ENCODE measurements around the gene MNS1.
"Not testable (repeated sequence)": the region's sequence is repeated elsewhere in the genome, so short reads cannot be mapped to it uniquely, and the experiment has no call there.

MNS1 gene

GRCh38 chr15:56485426-56485825 is 20.5 kb upstream of the MNS1 start:
- H3K27me3 ChIP-seq (ENCODE audit: control insufficient read depth in 2 of 2, insufficient read depth in 2 of 2, low read length in 2 of 2); H3K4me3 ChIP-seq (ENCODE audit: low read length in 2 of 2); H3K4me1 ChIP-seq (ENCODE audit: control insufficient read depth in 2 of 2, insufficient read depth in 2 of 2, low read length in 2 of 2); H3K36me3 ChIP-seq (ENCODE audit: control insufficient read depth in 2 of 2, insufficient read depth in 2 of 2, low read length in 2 of 2); H3K9me3 ChIP-seq (ENCODE audit: control insufficient read depth in 2 of 2, low read length in 2 of 2); H3K27ac ChIP-seq (ENCODE audit: low read depth in 2 of 2, low read length in 2 of 2); H3K9ac ChIP-seq (ENCODE audit: low read depth in 1 of 2, low read length in 2 of 2): not testable (repeated sequence)

- H3K9me3 ChIP-seq (ENCODE audit: control insufficient read depth in 2 of 2, low read length in 2 of 2), result no peaks in the 10 kb centered on the region
- no peak overlapping the region for H3K9ac ChIP-seq (ENCODE audit: low read depth in 1 of 2, low read length in 2 of 2)
- no peaks in the 10 kb centered on the region for H3K27me3 ChIP-seq (ENCODE audit: control insufficient read depth in 2 of 2, insufficient read depth in 2 of 2, low read length in 2 of 2)
These were observed 19.4 kb upstream of the MNS1 start for GRCh38 chr15:56484287-56484686.

DNA sequence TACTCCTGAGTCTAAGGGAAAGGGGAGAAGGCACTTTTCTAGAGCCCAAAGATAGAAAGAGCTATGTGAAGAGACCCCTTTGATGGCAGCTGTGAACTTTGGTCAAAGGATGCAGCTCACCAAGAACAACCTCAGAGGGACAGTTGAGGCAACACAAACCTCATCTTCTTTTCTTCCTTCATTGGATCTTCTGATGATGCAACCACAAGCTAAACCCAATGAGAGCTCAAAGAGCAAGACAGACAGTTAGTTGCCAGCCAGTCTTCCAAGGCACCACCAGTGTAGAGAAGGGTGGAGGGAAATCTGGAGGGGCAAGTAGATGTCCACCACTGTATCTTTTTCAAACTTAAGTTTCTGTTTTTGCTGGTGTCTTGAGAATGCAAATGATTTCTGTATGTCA is 10.4 kb upstream of the MNS1 start:
- H3K4me1 ChIP-seq (ENCODE audit: control insufficient read depth in 2 of 2, insufficient read depth in 2 of 2, low read length in 2 of 2), result no peaks in the 10 kb centered on the region
- no peaks in the 10 kb centered on the region for H3K27me3 ChIP-seq (ENCODE audit: control insufficient read depth in 2 of 2, insufficient read depth in 2 of 2, low read length in 2 of 2)
- H3K9me3 ChIP-seq (ENCODE audit: control insufficient read depth in 2 of 2, low read length in 2 of 2), result no peaks in the 10 kb centered on the region
- H3K9ac ChIP-seq (ENCODE audit: low read depth in 1 of 2, low read length in 2 of 2), result no peak overlapping the region
- H3K4me3 ChIP-seq (ENCODE audit: low read length in 2 of 2), result no peak overlapping the region
- H3K36me3 ChIP-seq (ENCODE audit: control insufficient read depth in 2 of 2, insufficient read depth in 2 of 2, low read length in 2 of 2), result no peaks in the 10 kb centered on the region
- no peak overlapping the region for H3K27ac ChIP-seq (ENCODE audit: low read depth in 2 of 2, low read length in 2 of 2)

More at GRCh38 chr15:56484287-56484686, 19.4 kb upstream of the MNS1 start:
- Histone ChIP-seq H3K27ac (ENCODE audit: low read depth in 2 of 2, low read length in 2 of 2) (no peak overlapping the region), H3K4me1 (ENCODE audit: control insufficient read depth in 2 of 2, insufficient read depth in 2 of 2, low read length in 2 of 2) (no peaks in the 10 kb centered on the region), H3K4me3 (ENCODE audit: low read length in 2 of 2) (no peak overlapping the region), H3K36me3 (ENCODE audit: control insufficient read depth in 2 of 2, insufficient read depth in 2 of 2, low read length in 2 of 2) (no peaks in the 10 kb centered on the region)

DNA sequence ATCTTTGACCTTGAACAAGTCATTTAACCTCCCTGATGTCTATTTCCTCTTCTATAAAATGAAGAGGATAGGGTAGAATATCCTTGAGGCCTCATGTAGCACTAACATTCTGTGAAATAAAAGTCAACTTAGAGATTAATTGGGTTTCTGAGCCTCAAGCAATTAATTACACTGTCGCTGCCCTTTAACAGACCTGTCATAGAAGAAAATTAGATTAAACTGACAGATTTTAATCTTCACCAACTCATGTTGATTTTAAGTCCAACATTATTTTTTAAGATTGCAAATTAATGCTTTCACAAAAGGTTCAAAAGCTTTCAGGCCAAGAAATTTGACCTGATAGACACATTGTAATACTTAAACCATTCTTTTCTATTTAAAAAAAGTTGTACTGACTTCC is 8.1 kb upstream of the MNS1 start:
- H3K4me3 ChIP-seq (ENCODE audit: low read length in 2 of 2), result no peak overlapping the region
- no peaks in the 10 kb centered on the region for H3K9me3 ChIP-seq (ENCODE audit: control insufficient read depth in 2 of 2, low read length in 2 of 2)
- H3K4me1 ChIP-seq (ENCODE audit: control insufficient read depth in 2 of 2, insufficient read depth in 2 of 2, low read length in 2 of 2), result no peaks in the 10 kb centered on the region
- H3K36me3 ChIP-seq (ENCODE audit: control insufficient read depth in 2 of 2, insufficient read depth in 2 of 2, low read length in 2 of 2), result no peaks in the 10 kb centered on the region
- no peaks in the 10 kb centered on the region for H3K27me3 ChIP-seq (ENCODE audit: control insufficient read depth in 2 of 2, insufficient read depth in 2 of 2, low read length in 2 of 2)
- H3K27ac ChIP-seq (ENCODE audit: low read depth in 2 of 2, low read length in 2 of 2), result no peak overlapping the region
- no peak overlapping the region for H3K9ac ChIP-seq (ENCODE audit: low read depth in 1 of 2, low read length in 2 of 2)

DNA sequence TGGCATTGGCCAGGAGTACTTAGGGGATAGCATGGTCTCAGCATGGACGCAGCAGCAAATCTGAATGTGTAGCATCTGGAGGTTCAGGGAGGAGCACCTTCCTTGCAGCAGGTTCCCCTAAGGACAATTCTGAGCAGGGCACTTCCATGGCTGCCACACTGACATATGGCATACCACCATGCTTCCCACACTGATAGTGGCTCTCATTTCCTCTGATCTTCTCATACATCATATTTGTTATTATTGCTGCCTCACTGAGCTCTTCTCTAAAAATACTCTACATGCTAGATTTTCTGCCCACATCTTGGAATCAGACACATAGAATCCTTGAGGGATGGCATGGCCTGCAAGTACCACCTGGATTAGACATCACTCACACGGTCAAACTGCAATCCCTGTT is 7.3 kb upstream of the MNS1 start:
- Histone ChIP-seq H3K27me3 (ENCODE audit: control insufficient read depth in 2 of 2, insufficient read depth in 2 of 2, low read length in 2 of 2) (no peaks in the 10 kb centered on the region), H3K9ac (ENCODE audit: low read depth in 1 of 2, low read length in 2 of 2) (no peak overlapping the region), H3K4me1 (ENCODE audit: control insufficient read depth in 2 of 2, insufficient read depth in 2 of 2, low read length in 2 of 2) (no peaks in the 10 kb centered on the region), H3K9me3 (ENCODE audit: control insufficient read depth in 2 of 2, low read length in 2 of 2) (no peaks in the 10 kb centered on the region), H3K4me3 (ENCODE audit: low read length in 2 of 2) (no peak overlapping the region), H3K36me3 (ENCODE audit: control insufficient read depth in 2 of 2, insufficient read depth in 2 of 2, low read length in 2 of 2) (no peaks in the 10 kb centered on the region), H3K27ac (ENCODE audit: low read depth in 2 of 2, low read length in 2 of 2) (no peak overlapping the region)

DNA sequence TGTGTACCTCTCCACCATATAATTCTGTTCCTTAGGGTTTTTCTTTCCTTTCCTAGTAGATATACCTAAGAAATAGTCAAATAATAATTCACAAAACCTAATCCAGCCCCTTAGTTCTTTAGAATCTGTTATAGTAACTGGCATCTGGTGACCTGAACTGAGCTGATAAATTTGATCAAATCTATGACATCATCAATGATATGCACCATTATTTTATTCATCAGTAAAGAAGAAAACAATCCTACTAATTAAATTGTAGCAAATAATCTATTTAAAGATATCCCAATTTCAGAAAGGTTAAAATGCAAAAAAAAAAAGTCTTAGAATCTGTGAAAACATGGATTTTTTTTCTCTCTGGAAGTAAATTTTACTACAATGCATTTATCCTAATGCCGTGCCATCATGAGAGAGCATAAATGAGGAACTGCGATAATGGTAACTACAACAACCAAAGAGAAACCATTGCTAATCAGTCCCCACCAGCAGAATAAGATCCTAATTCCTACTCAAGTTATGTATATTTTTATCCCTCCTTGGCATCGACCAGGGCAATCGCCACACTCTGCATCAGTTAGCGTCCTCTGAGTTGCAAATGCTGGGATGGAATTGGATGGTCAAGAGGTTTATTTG is 6.6 kb upstream of the MNS1 start:
- Histone ChIP-seq H3K27ac (ENCODE audit: low read depth in 2 of 2, low read length in 2 of 2) (no peak overlapping the region), H3K9me3 (ENCODE audit: control insufficient read depth in 2 of 2, low read length in 2 of 2) (no peaks in the 10 kb centered on the region), H3K36me3 (ENCODE audit: control insufficient read depth in 2 of 2, insufficient read depth in 2 of 2, low read length in 2 of 2) (no peaks in the 10 kb centered on the region), H3K4me3 (ENCODE audit: low read length in 2 of 2) (no peak overlapping the region), H3K4me1 (ENCODE audit: control insufficient read depth in 2 of 2, insufficient read depth in 2 of 2, low read length in 2 of 2) (no peaks in the 10 kb centered on the region), H3K27me3 (ENCODE audit: control insufficient read depth in 2 of 2, insufficient read depth in 2 of 2, low read length in 2 of 2) (no peaks in the 10 kb centered on the region), H3K9ac (ENCODE audit: low read depth in 1 of 2, low read length in 2 of 2) (no peak overlapping the region)

DNA sequence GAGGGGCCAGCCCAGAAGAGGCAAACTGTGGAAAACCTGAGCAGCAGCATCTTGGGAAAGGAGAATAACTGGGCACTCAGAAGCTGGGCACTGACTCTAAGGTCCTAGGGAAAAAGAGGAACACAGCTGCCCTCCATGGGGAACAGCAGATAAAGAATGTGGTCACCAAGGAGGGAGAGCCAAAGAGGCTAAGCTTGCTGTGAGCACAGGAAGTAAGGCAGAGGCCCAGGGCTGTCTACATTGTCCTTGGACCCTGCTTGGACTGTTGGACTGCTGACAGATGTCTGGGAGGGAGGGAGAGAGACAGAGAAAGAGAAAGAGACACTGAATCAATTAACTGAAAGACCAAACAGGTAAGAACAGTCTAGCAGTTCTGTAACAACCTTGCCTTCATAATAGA is 4.5 kb upstream of the MNS1 start:
- no peak overlapping the region for H3K9ac ChIP-seq (ENCODE audit: low read depth in 1 of 2, low read length in 2 of 2)
- H3K36me3 ChIP-seq (ENCODE audit: control insufficient read depth in 2 of 2, insufficient read depth in 2 of 2, low read length in 2 of 2), result no peaks in the 10 kb centered on the region
- peaks cover 6 to 8% of the 10 kb centered on the region in 2 donors for H3K4me1 ChIP-seq (ENCODE audit: control insufficient read depth in 2 of 2, insufficient read depth in 2 of 2, low read length in 2 of 2)
- no peaks in the 10 kb centered on the region for H3K9me3 ChIP-seq (ENCODE audit: control insufficient read depth in 2 of 2, low read length in 2 of 2)
- H3K4me3 ChIP-seq (ENCODE audit: low read length in 2 of 2), result no peak overlapping the region
- H3K27ac ChIP-seq (ENCODE audit: low read depth in 2 of 2, low read length in 2 of 2), result no peak overlapping the region
- no peaks in the 10 kb centered on the region for H3K27me3 ChIP-seq (ENCODE audit: control insufficient read depth in 2 of 2, insufficient read depth in 2 of 2, low read length in 2 of 2)

DNA sequence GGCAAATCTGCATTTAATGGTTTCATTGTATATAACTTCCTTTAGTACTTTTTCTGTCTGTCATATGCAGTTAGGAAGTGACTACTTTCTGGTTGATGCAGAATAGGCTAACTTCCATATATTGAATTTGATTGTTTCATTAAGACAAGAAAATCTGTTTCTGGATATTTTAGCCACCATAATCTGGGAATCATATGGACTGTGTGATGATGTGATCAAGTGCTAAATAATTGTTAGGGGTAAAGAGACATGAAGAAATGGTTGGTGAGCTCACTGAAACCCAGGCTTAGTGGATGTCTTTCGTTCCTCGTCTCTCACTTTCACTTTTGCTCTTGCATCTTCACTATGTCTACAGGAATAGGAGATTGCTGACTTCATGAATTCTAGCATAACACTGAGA is 3.5 kb upstream of the MNS1 start:
- H3K27me3 ChIP-seq (ENCODE audit: control insufficient read depth in 2 of 2, insufficient read depth in 2 of 2, low read length in 2 of 2), result no peaks in the 10 kb centered on the region
- H3K4me3 ChIP-seq (ENCODE audit: low read length in 2 of 2), result peak overlapping the region; percentile 53 to 63
- no peaks in the 10 kb centered on the region for H3K9me3 ChIP-seq (ENCODE audit: control insufficient read depth in 2 of 2, low read length in 2 of 2)
- H3K9ac ChIP-seq (ENCODE audit: low read depth in 1 of 2, low read length in 2 of 2), result peak overlapping the region in 1 of 2 donors; percentile 26
- H3K4me1 ChIP-seq (ENCODE audit: control insufficient read depth in 2 of 2, insufficient read depth in 2 of 2, low read length in 2 of 2), result peaks cover 8 to 10% of the 10 kb centered on the region in 2 donors
- H3K27ac ChIP-seq (ENCODE audit: low read depth in 2 of 2, low read length in 2 of 2), result no peak overlapping the region
- H3K36me3 ChIP-seq (ENCODE audit: control insufficient read depth in 2 of 2, insufficient read depth in 2 of 2, low read length in 2 of 2), result no peaks in the 10 kb centered on the region

DNA sequence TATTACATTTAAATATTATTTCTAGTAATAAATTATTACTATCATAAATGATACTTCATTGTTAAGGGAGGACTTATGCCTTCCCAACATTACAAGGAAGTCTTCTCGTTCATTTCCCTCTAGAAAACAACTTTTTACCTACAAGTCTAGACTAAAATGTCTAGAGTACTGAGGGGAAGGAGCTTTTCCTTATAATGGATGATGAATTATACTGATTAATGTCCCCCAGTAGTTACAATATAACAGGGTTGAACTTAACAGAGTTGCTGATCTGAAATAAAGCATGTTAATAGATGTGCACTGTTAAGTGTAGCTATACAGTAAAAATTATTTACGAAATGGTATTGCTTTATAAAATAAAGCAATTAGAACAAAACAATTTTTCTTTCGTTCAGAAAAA is 2.7 kb upstream of the MNS1 start:
- H3K4me1 ChIP-seq (ENCODE audit: control insufficient read depth in 2 of 2, insufficient read depth in 2 of 2, low read length in 2 of 2), result peaks cover 8 to 10% of the 10 kb centered on the region in 2 donors
- H3K27ac ChIP-seq (ENCODE audit: low read depth in 2 of 2, low read length in 2 of 2), result no peak overlapping the region
- H3K9ac ChIP-seq (ENCODE audit: low read depth in 1 of 2, low read length in 2 of 2), result no peak overlapping the region
- no peak overlapping the region for H3K4me3 ChIP-seq (ENCODE audit: low read length in 2 of 2)
- H3K36me3 ChIP-seq (ENCODE audit: control insufficient read depth in 2 of 2, insufficient read depth in 2 of 2, low read length in 2 of 2), result no peaks in the 10 kb centered on the region
- H3K9me3 ChIP-seq (ENCODE audit: control insufficient read depth in 2 of 2, low read length in 2 of 2), result no peaks in the 10 kb centered on the region
- H3K27me3 ChIP-seq (ENCODE audit: control insufficient read depth in 2 of 2, insufficient read depth in 2 of 2, low read length in 2 of 2), result no peaks in the 10 kb centered on the region

DNA sequence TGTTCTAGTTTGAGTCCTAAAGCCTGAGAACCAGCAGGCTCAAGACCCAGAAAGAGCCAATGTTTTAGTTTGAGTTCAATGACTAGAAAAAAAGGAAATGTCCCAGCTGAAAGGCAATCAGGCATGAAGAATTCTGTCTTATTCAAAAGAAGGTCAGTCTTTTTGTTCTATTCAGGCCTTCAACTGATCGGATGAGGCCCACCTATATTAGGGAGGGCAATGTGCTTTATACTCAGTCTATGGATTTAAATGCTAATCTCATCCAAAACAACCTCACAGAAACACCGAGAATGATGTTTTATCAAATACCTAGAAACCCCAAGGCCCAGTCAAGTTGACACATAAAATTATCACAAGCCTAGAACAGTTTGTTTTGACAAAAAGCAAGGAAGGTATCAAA is 4.0 kb downstream of the MNS1 start:
- Histone ChIP-seq H3K9me3 (ENCODE audit: control insufficient read depth in 2 of 2, low read length in 2 of 2) (no peaks in the 10 kb centered on the region), H3K9ac (ENCODE audit: low read depth in 1 of 2, low read length in 2 of 2) (no peak overlapping the region), H3K27ac (ENCODE audit: low read depth in 2 of 2, low read length in 2 of 2) (no peak overlapping the region), H3K4me3 (ENCODE audit: low read length in 2 of 2) (no peak overlapping the region), H3K27me3 (ENCODE audit: control insufficient read depth in 2 of 2, insufficient read depth in 2 of 2, low read length in 2 of 2) (no peaks in the 10 kb centered on the region), H3K36me3 (ENCODE audit: control insufficient read depth in 2 of 2, insufficient read depth in 2 of 2, low read length in 2 of 2) (no peaks in the 10 kb centered on the region), H3K4me1 (ENCODE audit: control insufficient read depth in 2 of 2, insufficient read depth in 2 of 2, low read length in 2 of 2) (peaks cover 8 to 10% of the 10 kb centered on the region in 2 donors)

GRCh38 chr15:56460071-56460470 is 4.9 kb downstream of the MNS1 start:
- H3K27ac ChIP-seq (ENCODE audit: low read depth in 2 of 2, low read length in 2 of 2), result no peak overlapping the region
- no peak overlapping the region for H3K9ac ChIP-seq (ENCODE audit: low read depth in 1 of 2, low read length in 2 of 2)
- H3K4me1 ChIP-seq (ENCODE audit: control insufficient read depth in 2 of 2, insufficient read depth in 2 of 2, low read length in 2 of 2), result peaks cover 6 to 7% of the 10 kb centered on the region in 2 donors
- no peaks in the 10 kb centered on the region for H3K36me3 ChIP-seq (ENCODE audit: control insufficient read depth in 2 of 2, insufficient read depth in 2 of 2, low read length in 2 of 2)
- no peaks in the 10 kb centered on the region for H3K27me3 ChIP-seq (ENCODE audit: control insufficient read depth in 2 of 2, insufficient read depth in 2 of 2, low read length in 2 of 2)
- no peaks in the 10 kb centered on the region for H3K9me3 ChIP-seq (ENCODE audit: control insufficient read depth in 2 of 2, low read length in 2 of 2)
- no peak overlapping the region for H3K4me3 ChIP-seq (ENCODE audit: low read length in 2 of 2)

Measured in mucosa of rectum (tissue), 2 donors.